IMR-90 (cell line): ENCODE data around the gene SCAND1. TPM values are rescaled to one million over a fixed set of nuclear protein-coding genes. Genes with fewer than 3 reads are reported as not detected.

ENCODE experiments used
- ATAC-seq: fragments of 200-7000 bp; cut with Tn5 transposase; 2 replicates; pipeline ENCODE4 v1.9.1; 2020; ENCODE audit warnings: low read depth, mild to moderate bottlenecking, moderate library complexity
- BruUV-seq: library from RNA; stranded (reverse); fragments of 400-500 nt; replicated peaks from 2 replicates; lab custom pipeline; 2021; lab: Mats Ljungman, UMichigan
- CTCF ChIA-PET: fragments of 300-600 bp; formaldehyde crosslinking; extraction: SDS; loops from one replicate; lab custom pipeline; 2021; ENCODE audit warnings: antibody characterized with exemption; lab: Yijun Ruan, JAX
- POLR2A ChIA-PET: fragments of 300-600 bp; sonication (Branson Sonifier 250); formaldehyde crosslinking; loops from one replicate; lab custom pipeline; 2022; ENCODE audit warnings: antibody characterized with exemption; ENCODE audit not compliant: unreplicated experiment; lab: Charles Lee
- DNase-seq: peaks from one replicate; pipeline ENCODE4 v3.0.0; 2013
- H2AFZ ChIP-seq: replicated peaks from 2 replicates; pipeline ENCODE3; 2013; ENCODE audit warnings: low read length, mild to moderate bottlenecking; ENCODE audit not compliant: poor library complexity
- H2AK5ac ChIP-seq: 2 replicates; pipeline ENCODE4 v1.6.1; 2013; ENCODE audit warnings: low read depth, low read length, inconsistent platforms
- H2AK9ac ChIP-seq: replicated peaks from 2 replicates; pipeline ENCODE3; 2013; ENCODE audit warnings: mild to moderate bottlenecking, low read depth, low read length, moderate library complexity; ENCODE audit not compliant: poor library complexity
- H2BK120ac ChIP-seq: 2 replicates; pipeline ENCODE4 v1.6.1; 2013; ENCODE audit warnings: low read depth, low read length, inconsistent platforms
- H2BK15ac ChIP-seq: 3 replicates; pipeline ENCODE4 v1.6.1; 2013; ENCODE audit warnings: low read depth, low read length, inconsistent platforms
- H2BK20ac ChIP-seq: 2 replicates; pipeline ENCODE4 v1.6.1; 2013; ENCODE audit warnings: low read depth, mild to moderate bottlenecking, inconsistent platforms, low read length, moderate library complexity
- H2BK5ac ChIP-seq: 2 replicates; pipeline ENCODE4 v1.6.1; 2013; ENCODE audit warnings: mild to moderate bottlenecking, low read depth, low read length, inconsistent platforms; ENCODE audit not compliant: poor library complexity, severe bottlenecking
- H3K14ac ChIP-seq: replicated peaks from 2 replicates; pipeline ENCODE4 v1.6.1; 2013; ENCODE audit warnings: low read depth, low read length, inconsistent platforms
- H3K18ac ChIP-seq: 2 replicates; pipeline ENCODE4 v1.6.1; 2013; ENCODE audit warnings: low read depth, low read length, control low read depth
- H3K23ac ChIP-seq: 2 replicates; pipeline ENCODE4 v1.6.1; 2013; ENCODE audit warnings: low read depth, low read length, inconsistent platforms
- H3K27ac ChIP-seq: 2 replicates; pipeline ENCODE4 v1.5.1; 2013; ENCODE audit warnings: mild to moderate bottlenecking, control low read depth, low read length; ENCODE audit not compliant: insufficient read depth
- H3K27me3 ChIP-seq: 2 replicates; pipeline ENCODE4 v1.6.1; 2013; ENCODE audit warnings: low read length; ENCODE audit not compliant: control insufficient read depth, insufficient read depth
- H3K36me3 ChIP-seq: 2 replicates; pipeline ENCODE4 v1.6.1; 2013; ENCODE audit warnings: low read length, mixed read lengths; ENCODE audit not compliant: control insufficient read depth, insufficient read depth
- H3K4ac ChIP-seq: 2 replicates; pipeline ENCODE4 v1.6.1; 2013; ENCODE audit warnings: low read depth, low read length, inconsistent platforms
- H3K4me1 ChIP-seq: 2 replicates; pipeline ENCODE4 v1.6.1; 2013; ENCODE audit warnings: low read length, mixed read lengths; ENCODE audit not compliant: control insufficient read depth, insufficient read depth
- H3K4me2 ChIP-seq: 2 replicates; pipeline ENCODE4 v1.6.1; 2013; ENCODE audit warnings: low read depth, mild to moderate bottlenecking, control low read depth, low read length, moderate library complexity
- H3K4me3 ChIP-seq: 2 replicates; pipeline ENCODE4 v1.5.1; 2013; ENCODE audit warnings: low read depth, mild to moderate bottlenecking, control low read depth, low read length, moderate library complexity; ENCODE audit not compliant: insufficient read depth
- H3K56ac ChIP-seq: 2 replicates; pipeline ENCODE4 v1.6.1; 2013; ENCODE audit warnings: low read length, inconsistent platforms; ENCODE audit not compliant: insufficient read depth; ENCODE audit errors: extremely low read depth
- H3K79me1 ChIP-seq, 2 experiments: 2 replicates each; pipeline ENCODE4 v1.6.1; 2013; ENCODE audit warnings: low read length in 2 of 2, inconsistent platforms in 1 of 2, low read depth in 1 of 2
- H3K9ac ChIP-seq: 2 replicates; pipeline ENCODE4 v1.6.1; 2013; ENCODE audit warnings: low read depth, low read length, control low read depth
- H3K9me1 ChIP-seq: 2 replicates; pipeline ENCODE4 v1.6.1; 2013; ENCODE audit warnings: low read length, inconsistent platforms; ENCODE audit not compliant: insufficient read depth
- H3K9me3 ChIP-seq: 2 replicates; pipeline ENCODE4 v1.6.1; 2013; ENCODE audit warnings: low read length; ENCODE audit not compliant: control insufficient read depth, insufficient read depth
- H4K20me1 ChIP-seq: 2 replicates; pipeline ENCODE4 v1.6.1; 2013; ENCODE audit warnings: low read length, inconsistent platforms; ENCODE audit not compliant: insufficient read depth
- H4K5ac ChIP-seq: 2 replicates; pipeline ENCODE4 v1.6.1; 2013; ENCODE audit warnings: mild to moderate bottlenecking, low read depth, low read length, control low read depth
- H4K8ac ChIP-seq, 2 experiments: 2 replicates each; pipeline ENCODE4 v1.6.1; 2013; ENCODE audit warnings: low read depth in 2 of 2, low read length in 2 of 2, control low read depth in 1 of 2, inconsistent platforms in 1 of 2
- H4K91ac ChIP-seq: 2 replicates; pipeline ENCODE4 v1.6.1; 2013; ENCODE audit warnings: low read depth, low read length, inconsistent platforms; ENCODE audit not compliant: insufficient read depth
- BHLHE40 ChIP-seq: fragments of 150-350 bp; IDR thresholded peaks from 2 replicates; pipeline ENCODE4 v1.6.1; 2016; ENCODE audit warnings: mild to moderate bottlenecking, low read depth, low read length
- CHD1 ChIP-seq: IDR thresholded peaks from 2 replicates; pipeline ENCODE4 v1.6.1; 2012; ENCODE audit warnings: low read depth, low read length, improper control_type of control experiment
- CTCF ChIP-seq: conservative IDR thresholded peaks from 2 replicates; pipeline ENCODE4 v1.5.1; 2012; ENCODE audit warnings: mild to moderate bottlenecking, low read depth, low read length, improper control_type of control experiment
- ELK1 ChIP-seq: fragments of 150-350 bp; IDR thresholded peaks from 2 replicates; pipeline ENCODE4 v1.6.1; 2016; ENCODE audit warnings: low read depth, mild to moderate bottlenecking, low read length, moderate library complexity, borderline replicate concordance
- FOS ChIP-seq: fragments of 150-350 bp; IDR thresholded peaks from 2 replicates; pipeline ENCODE4 v1.6.1; 2016; ENCODE audit warnings: low read depth, low read length
- MAFK ChIP-seq: IDR thresholded peaks from 2 replicates; pipeline ENCODE4 v1.6.1; 2012; ENCODE audit warnings: low read depth, low read length, improper control_type of control experiment
- MAZ ChIP-seq: IDR thresholded peaks from 2 replicates; pipeline ENCODE4 v1.6.1; 2012; ENCODE audit warnings: low read depth, mild to moderate bottlenecking, low read length, improper control_type of control experiment, moderate library complexity, borderline replicate concordance
- MXI1 ChIP-seq: IDR thresholded peaks from 2 replicates; pipeline ENCODE4 v1.6.1; 2012; ENCODE audit warnings: low read depth, mild to moderate bottlenecking, low read length, moderate library complexity, borderline replicate concordance
- NFE2L2 ChIP-seq: fragments of 150-350 bp; IDR thresholded peaks from 2 replicates; pipeline ENCODE4 v1.6.1; 2016; ENCODE audit warnings: low read depth, mild to moderate bottlenecking, low read length
- POLR2A ChIP-seq: IDR thresholded peaks from 2 replicates; pipeline ENCODE4 v1.6.1; 2012; ENCODE audit warnings: mild to moderate bottlenecking, low read depth, low read length
- RAD21 ChIP-seq: IDR thresholded peaks from 2 replicates; pipeline ENCODE4 v1.6.1; 2012; ENCODE audit warnings: low read length, improper control_type of control experiment
- RCOR1 ChIP-seq: IDR thresholded peaks from 2 replicates; pipeline ENCODE4 v1.6.1; 2012; ENCODE audit warnings: mild to moderate bottlenecking, low read length, improper control_type of control experiment; ENCODE audit not compliant: insufficient replicate concordance
- RFX5 ChIP-seq: IDR thresholded peaks from 2 replicates; pipeline ENCODE4 v1.8.0; 2012; ENCODE audit warnings: low read depth, mild to moderate bottlenecking, low read length, moderate library complexity
- SMC3 ChIP-seq: fragments of 150-350 bp; IDR thresholded peaks from 2 replicates; pipeline ENCODE4 v1.6.1; 2016; ENCODE audit warnings: low read depth, mild to moderate bottlenecking, antibody characterized with exemption, low read length, moderate library complexity
- USF2 ChIP-seq: fragments of 150-350 bp; IDR thresholded peaks from 2 replicates; pipeline ENCODE4 v1.6.1; 2017; ENCODE audit warnings: mild to moderate bottlenecking, antibody characterized with exemption, low read length, low read depth
- WGBS, 2 experiments: methylation state at CpG; one replicate each; pipeline versions ENCODE4 v1.1.5 to v1.1.7; 2013; ENCODE audit warnings: missing lambda C conversion rate in 2 of 2; ENCODE audit not compliant: insufficient read length in 1 of 2; ENCODE audit errors: extremely low coverage in 2 of 2; 5-methylcytosine and 5-hydroxymethylcytosine counted together
- dilution Hi-C: fragments of 300-500 bp; cut with HindIII; formaldehyde crosslinking; loops from one replicate; pipeline ENCODE4 v1.14.3; 2018; ENCODE audit warnings: low sequenced_read_pairs; ENCODE audit not compliant: unreplicated experiment
- in situ Hi-C: fragments of 300-500 bp; cut with MboI; formaldehyde crosslinking; loops from 3 replicates; pipeline ENCODE4 v1.14.3; 2019; ENCODE audit warnings: low sequenced_read_pairs, inconsistent platforms, mixed read lengths
- intact Hi-C: fragments of 100-400 bp; cut with micrococcal nuclease; formaldehyde crosslinking; loops from 2 replicates; pipeline ENCODE4 v1.10.0; 2022
- polyA plus RNA-seq, 3 experiments: library from polyadenylated mRNA; depleted of rRNA; stranded (reverse); fragments of >200 nt; gene quantifications; 2 replicates each; pipeline ENCODE4 v1.2.3, GENCODE V29; 2012; ENCODE audit warnings: low replicate concordance in 1 of 3
- total RNA-seq: library from RNA; depleted of rRNA; stranded (reverse); fragments of >200 nt; gene quantifications from 2 replicates; pipeline ENCODE4 v1.2.3, GENCODE V29; 2012

SCAND1 gene
- total and polyA plus RNA-seq, 2 of the 4 experiments (the other 2 are of a cell fraction): 7.5 to 26.8 TPM

DNA sequence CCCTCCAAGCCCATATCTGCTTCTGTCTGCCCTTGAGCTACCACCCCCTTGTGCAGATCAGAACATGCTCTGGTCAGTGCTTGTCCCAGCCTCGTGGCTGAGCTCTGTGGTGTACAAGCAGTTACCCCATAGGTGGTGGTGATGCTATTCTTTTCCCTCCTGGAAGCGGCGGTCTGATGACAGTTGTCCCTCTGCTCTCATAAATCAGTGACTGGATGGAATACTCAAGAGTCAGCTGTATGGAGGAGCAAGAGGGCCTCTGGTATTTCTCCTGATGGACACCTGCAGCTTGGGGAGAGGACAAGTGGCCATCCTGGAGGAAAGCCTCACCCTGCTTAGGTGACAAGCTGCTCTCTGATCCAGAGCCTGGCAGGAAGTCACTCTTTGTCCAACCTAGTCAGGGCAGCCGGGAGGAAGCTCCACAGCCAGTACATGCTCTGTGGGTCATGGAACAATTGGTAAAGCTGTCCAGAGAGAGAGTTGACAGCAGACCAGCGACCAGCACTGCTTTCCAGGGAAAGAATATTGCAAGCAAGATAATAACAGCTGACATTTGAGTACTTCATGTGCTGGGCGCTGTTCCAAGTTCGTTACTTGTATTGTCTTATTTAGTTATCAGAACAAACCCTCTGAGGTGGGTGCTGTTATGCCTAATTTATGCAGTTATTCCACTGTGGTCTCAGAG lies 47.1 kb downstream of the SCAND1 start:
- no peak overlapping the region for H3K23ac ChIP-seq
- CTCF ChIA-PET: interaction anchor here (1.6 kb wide), 1 partner anchor 47 kb away, joined by 3 read pairs; the partner anchor contains the start of gene SCAND1
- H3K56ac ChIP-seq: no peak overlapping the region
- peaks cover 23% of the 10 kb centered on the region for H3K36me3 ChIP-seq
- no peak overlapping the region for H4K5ac ChIP-seq
- POLR2A ChIA-PET: no interaction called here
- no peaks in the 10 kb centered on the region for H3K27me3 ChIP-seq
- intact Hi-C loops (no loop called here), dilution Hi-C loops (no loop called here), in situ Hi-C loops (loop anchor here (25.0 kb wide), 1 partner anchor 395 kb away; no protein-coding TSS in a partner anchor)
- H3K79me1 ChIP-seq: peaks cover 55 to 65% of the 10 kb centered on the region in 2 experiments
- H3K14ac ChIP-seq: no peak overlapping the region
- H3K18ac ChIP-seq: no peak overlapping the region
- peaks cover 4% of the 10 kb centered on the region for H3K4me1 ChIP-seq
- H4K20me1 ChIP-seq: peaks cover 14% of the 10 kb centered on the region; the same call in 1 of the 2 replicates
- no peak overlapping the region for H2AK9ac ChIP-seq
- no peak overlapping the region for H3K27ac ChIP-seq
- no peak overlapping the region for H3K4ac ChIP-seq
- no peak overlapping the region for H2AK5ac ChIP-seq
- H4K91ac ChIP-seq: no peak overlapping the region
- H3K9me3 ChIP-seq: no peaks in the 10 kb centered on the region
- no peak overlapping the region for H4K8ac ChIP-seq
- BruUV-seq: no TSS peak
- H2AFZ ChIP-seq: no peak overlapping the region
- WGBS, 2 experiments: 86% methylated on average over 4 of the region's 7 CpGs; no CpG with 5 or more reads in 1 of the 2 experiments
- ATAC-seq (no peak), DNase-seq (no peak)
- no peak overlapping the region for H2BK20ac ChIP-seq
- H3K9ac ChIP-seq: no peak overlapping the region
- no peak overlapping the region for H3K4me2 ChIP-seq
- H2BK5ac ChIP-seq: no peak overlapping the region
- no peak overlapping the region for H2BK15ac ChIP-seq
- no peak overlapping the region for H3K4me3 ChIP-seq
- H2BK120ac ChIP-seq: no peak overlapping the region
- H3K9me1 ChIP-seq: peaks cover 17% of the 10 kb centered on the region
- TF ChIP-seq BHLHE40 (no peak), POLR2A (no peak), RCOR1 (no peak), CTCF (no peak), MXI1 (no peak), MAFK (no peak), RAD21 (no peak), CHD1 (no peak), USF2 (no peak), ELK1 (no peak), NFE2L2 (no peak), MAZ (no peak), SMC3 (no peak), RFX5 (no peak), FOS (no peak)
